Measurements from ENCODE around the gene DZANK1. TPM values are rescaled to one million over a fixed set of nuclear protein-coding genes. Genes with fewer than 3 reads are reported as not detected.

Gene DZANK1
- polyA plus RNA-seq, 1 donor from 2014 or later = 10.6 TPM

DNA sequence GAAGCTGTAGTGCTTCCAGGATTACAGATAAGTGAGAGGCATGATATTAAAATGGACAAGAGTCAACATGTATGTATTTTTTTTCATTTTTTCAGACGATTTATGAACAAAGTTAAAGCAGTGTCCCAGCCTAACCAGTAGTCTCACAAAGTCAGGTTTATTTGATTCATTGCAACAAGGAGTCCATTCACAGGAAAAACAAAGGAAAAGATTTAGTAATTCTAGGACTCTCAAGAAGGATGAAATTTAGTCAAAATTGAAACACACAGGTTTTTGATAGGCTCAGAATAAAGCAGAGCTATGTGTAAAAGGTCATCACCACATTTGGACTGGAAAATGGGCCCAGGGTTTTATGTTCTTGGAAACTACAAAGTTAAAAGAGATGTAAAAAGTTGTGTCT is 94.5 kb downstream of the DZANK1 start:
- H3K27me3 ChIP-seq (ENCODE audit: insufficient read depth, low read depth, low read length) = no peaks in the 10 kb centered on the region
- H3K9me3 ChIP-seq (ENCODE audit: low read length) = no peaks in the 10 kb centered on the region
- H4K20me1 ChIP-seq (ENCODE audit: insufficient read depth) = no peaks in the 10 kb centered on the region
- H3K36me3 ChIP-seq (ENCODE audit: insufficient read depth, low read length) = no peaks in the 10 kb centered on the region
- H3K4me3 ChIP-seq (ENCODE audit: low read length) = no peak overlapping the region
- H3K4me2 ChIP-seq (ENCODE audit: low read length) = no peak overlapping the region
- no peaks in the 10 kb centered on the region for H3K79me2 ChIP-seq (replicated peaks; ENCODE audit: insufficient read depth, low read length)
- no peak for TF ChIP-seq SMC3 (conservative IDR thresholded peaks at IDR 0.05; ENCODE audit: poor library complexity)
- H2AFZ ChIP-seq (ENCODE audit: low read depth, low read length) = no peak overlapping the region
- no peak overlapping the region for H3K27ac ChIP-seq (ENCODE audit: low read length)
- H3F3A ChIP-seq (ENCODE audit: insufficient read depth, low read length, poor library complexity, severe bottlenecking) = no peaks in the 10 kb centered on the region
- no peaks in the 10 kb centered on the region for H3K9me2 ChIP-seq (ENCODE audit: insufficient read depth, low read length)
- H3K9ac ChIP-seq (ENCODE audit: low read length) = no peak overlapping the region

DNA sequence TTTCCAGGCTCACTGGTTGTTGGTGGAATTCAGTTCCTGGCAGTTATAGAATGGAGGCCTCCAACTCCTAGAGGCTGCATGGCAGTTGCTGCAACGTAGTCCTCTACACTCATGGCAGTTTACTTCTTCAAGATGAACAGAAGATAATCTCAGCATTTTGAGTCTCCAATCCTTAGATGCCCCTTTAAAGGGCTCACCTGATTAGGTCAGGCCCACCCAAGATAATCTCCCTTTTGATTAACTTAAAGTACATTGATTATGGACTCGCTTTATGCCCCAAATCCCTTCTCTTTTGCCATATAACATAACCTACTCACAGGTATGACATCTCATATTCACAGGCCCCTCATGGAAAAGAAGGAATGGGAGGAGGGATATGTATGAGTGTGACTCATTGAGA is 102.1 kb downstream of the DZANK1 start:
- H3K36me3 ChIP-seq (ENCODE audit: insufficient read depth, low read length) = no peaks in the 10 kb centered on the region
- no peaks in the 10 kb centered on the region for H3K9me3 ChIP-seq (ENCODE audit: low read length)
- no peak overlapping the region for H3K9ac ChIP-seq (ENCODE audit: low read length)
- no peaks in the 10 kb centered on the region for H4K20me1 ChIP-seq (ENCODE audit: insufficient read depth)
- H3K4me2 ChIP-seq (ENCODE audit: low read length) = no peak overlapping the region
- no peaks in the 10 kb centered on the region for H3K27me3 ChIP-seq (ENCODE audit: insufficient read depth, low read depth, low read length)
- H3K27ac ChIP-seq (ENCODE audit: low read length) = no peak overlapping the region
- H3F3A ChIP-seq (ENCODE audit: insufficient read depth, low read length, poor library complexity, severe bottlenecking) = no peaks in the 10 kb centered on the region
- no peaks in the 10 kb centered on the region for H3K79me2 ChIP-seq (replicated peaks; ENCODE audit: insufficient read depth, low read length)
- TF ChIP-seq POLR2AphosphoS5 (IDR thresholded peaks at IDR 0.05) (no peak), MXI1 (conservative IDR thresholded peaks at IDR 0.05; ENCODE audit: poor library complexity, severe bottlenecking) (no peak), TAF1 (IDR thresholded peaks at IDR 0.05; ENCODE audit: low read depth) (no peak), SMC3 (conservative IDR thresholded peaks at IDR 0.05; ENCODE audit: poor library complexity) (no peak), EZH2 (IDR thresholded peaks at IDR 0.05; ENCODE audit: borderline replicate concordance, insufficient read depth, low read length, poor library complexity, severe bottlenecking) (no peak), RAD21 (conservative IDR thresholded peaks at IDR 0.05) (no peak), EP300 (conservative IDR thresholded peaks at IDR 0.05; ENCODE audit: poor library complexity, severe bottlenecking) (no peak)
- TF ChIP-seq, protein P1, sequence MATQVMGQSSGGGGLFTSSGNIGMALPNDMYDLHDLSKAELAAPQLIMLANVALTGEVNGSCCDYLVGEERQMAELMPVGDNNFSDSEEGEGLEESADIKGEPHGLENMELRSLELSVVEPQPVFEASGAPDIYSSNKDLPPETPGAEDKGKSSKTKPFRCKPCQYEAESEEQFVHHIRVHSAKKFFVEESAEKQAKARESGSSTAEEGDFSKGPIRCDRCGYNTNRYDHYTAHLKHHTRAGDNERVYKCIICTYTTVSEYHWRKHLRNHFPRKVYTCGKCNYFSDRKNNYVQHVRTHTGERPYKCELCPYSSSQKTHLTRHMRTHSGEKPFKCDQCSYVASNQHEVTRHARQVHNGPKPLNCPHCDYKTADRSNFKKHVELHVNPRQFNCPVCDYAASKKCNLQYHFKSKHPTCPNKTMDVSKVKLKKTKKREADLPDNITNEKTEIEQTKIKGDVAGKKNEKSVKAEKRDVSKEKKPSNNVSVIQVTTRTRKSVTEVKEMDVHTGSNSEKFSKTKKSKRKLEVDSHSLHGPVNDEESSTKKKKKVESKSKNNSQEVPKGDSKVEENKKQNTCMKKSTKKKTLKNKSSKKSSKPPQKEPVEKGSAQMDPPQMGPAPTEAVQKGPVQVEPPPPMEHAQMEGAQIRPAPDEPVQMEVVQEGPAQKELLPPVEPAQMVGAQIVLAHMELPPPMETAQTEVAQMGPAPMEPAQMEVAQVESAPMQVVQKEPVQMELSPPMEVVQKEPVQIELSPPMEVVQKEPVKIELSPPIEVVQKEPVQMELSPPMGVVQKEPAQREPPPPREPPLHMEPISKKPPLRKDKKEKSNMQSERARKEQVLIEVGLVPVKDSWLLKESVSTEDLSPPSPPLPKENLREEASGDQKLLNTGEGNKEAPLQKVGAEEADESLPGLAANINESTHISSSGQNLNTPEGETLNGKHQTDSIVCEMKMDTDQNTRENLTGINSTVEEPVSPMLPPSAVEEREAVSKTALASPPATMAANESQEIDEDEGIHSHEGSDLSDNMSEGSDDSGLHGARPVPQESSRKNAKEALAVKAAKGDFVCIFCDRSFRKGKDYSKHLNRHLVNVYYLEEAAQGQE (IDR thresholded peaks at IDR 0.05; ENCODE audit: borderline replicate concordance) = no peak
- TF ChIP-seq, protein P2, sequence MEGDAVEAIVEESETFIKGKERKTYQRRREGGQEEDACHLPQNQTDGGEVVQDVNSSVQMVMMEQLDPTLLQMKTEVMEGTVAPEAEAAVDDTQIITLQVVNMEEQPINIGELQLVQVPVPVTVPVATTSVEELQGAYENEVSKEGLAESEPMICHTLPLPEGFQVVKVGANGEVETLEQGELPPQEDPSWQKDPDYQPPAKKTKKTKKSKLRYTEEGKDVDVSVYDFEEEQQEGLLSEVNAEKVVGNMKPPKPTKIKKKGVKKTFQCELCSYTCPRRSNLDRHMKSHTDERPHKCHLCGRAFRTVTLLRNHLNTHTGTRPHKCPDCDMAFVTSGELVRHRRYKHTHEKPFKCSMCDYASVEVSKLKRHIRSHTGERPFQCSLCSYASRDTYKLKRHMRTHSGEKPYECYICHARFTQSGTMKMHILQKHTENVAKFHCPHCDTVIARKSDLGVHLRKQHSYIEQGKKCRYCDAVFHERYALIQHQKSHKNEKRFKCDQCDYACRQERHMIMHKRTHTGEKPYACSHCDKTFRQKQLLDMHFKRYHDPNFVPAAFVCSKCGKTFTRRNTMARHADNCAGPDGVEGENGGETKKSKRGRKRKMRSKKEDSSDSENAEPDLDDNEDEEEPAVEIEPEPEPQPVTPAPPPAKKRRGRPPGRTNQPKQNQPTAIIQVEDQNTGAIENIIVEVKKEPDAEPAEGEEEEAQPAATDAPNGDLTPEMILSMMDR (IDR thresholded peaks at IDR 0.05; ENCODE audit: poor library complexity, severe bottlenecking) = no peak
- no peaks in the 10 kb centered on the region for H3K9me2 ChIP-seq (ENCODE audit: insufficient read depth, low read length)
- no peak overlapping the region for H2AFZ ChIP-seq (ENCODE audit: low read depth, low read length)
- H3K4me3 ChIP-seq (ENCODE audit: low read length) = no peak overlapping the region

DNA sequence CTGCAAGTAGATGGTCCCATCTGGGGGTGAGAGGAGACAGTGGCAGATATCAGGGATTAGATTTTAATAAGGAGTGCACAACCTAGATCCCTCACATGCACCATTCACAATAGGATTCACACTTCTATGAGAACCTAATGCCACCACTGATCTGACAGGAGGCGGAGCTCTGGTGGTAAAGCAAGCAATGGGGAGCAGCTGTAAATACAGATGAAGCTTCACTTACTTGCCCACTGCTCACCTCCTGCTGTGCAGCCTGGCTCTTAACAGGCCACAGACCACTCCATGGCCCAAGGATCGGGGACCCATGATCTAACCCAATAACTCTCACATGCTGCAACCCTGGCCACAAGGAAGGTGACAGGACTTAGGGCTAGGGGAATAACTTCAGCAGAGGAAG is 103.1 kb downstream of the DZANK1 start:
- Histone ChIP-seq H3K27me3 (ENCODE audit: insufficient read depth, low read depth, low read length) (no peaks in the 10 kb centered on the region), H3K9me3 (ENCODE audit: low read length) (no peaks in the 10 kb centered on the region), H4K20me1 (ENCODE audit: insufficient read depth) (no peaks in the 10 kb centered on the region), H3F3A (ENCODE audit: insufficient read depth, low read length, poor library complexity, severe bottlenecking) (no peaks in the 10 kb centered on the region), H3K9ac (ENCODE audit: low read length) (no peak overlapping the region), H3K79me2 (replicated peaks; ENCODE audit: insufficient read depth, low read length) (no peaks in the 10 kb centered on the region), H3K9me2 (ENCODE audit: insufficient read depth, low read length) (no peaks in the 10 kb centered on the region), H3K4me3 (ENCODE audit: low read length) (no peak overlapping the region), H2AFZ (ENCODE audit: low read depth, low read length) (no peak overlapping the region), H3K27ac (ENCODE audit: low read length) (no peak overlapping the region), H3K4me2 (ENCODE audit: low read length) (no peak overlapping the region), H3K36me3 (ENCODE audit: insufficient read depth, low read length) (no peaks in the 10 kb centered on the region)
- TF ChIP-seq SMC3 (conservative IDR thresholded peaks at IDR 0.05; ENCODE audit: poor library complexity) = no peak
- no peak for TF ChIP-seq EZH2 (IDR thresholded peaks at IDR 0.05; ENCODE audit: borderline replicate concordance, insufficient read depth, low read length, poor library complexity, severe bottlenecking)
- no peak for TF ChIP-seq RAD21 (conservative IDR thresholded peaks at IDR 0.05)
- no peak for TF ChIP-seq MXI1 (conservative IDR thresholded peaks at IDR 0.05; ENCODE audit: poor library complexity, severe bottlenecking)
- TF ChIP-seq EP300 (conservative IDR thresholded peaks at IDR 0.05; ENCODE audit: poor library complexity, severe bottlenecking) = no peak
- TF ChIP-seq, protein P2 (IDR thresholded peaks at IDR 0.05; ENCODE audit: poor library complexity, severe bottlenecking) = no peak
- TF ChIP-seq TAF1 (IDR thresholded peaks at IDR 0.05; ENCODE audit: low read depth) = no peak
- TF ChIP-seq, protein P1 (IDR thresholded peaks at IDR 0.05; ENCODE audit: borderline replicate concordance) = no peak
- TF ChIP-seq POLR2AphosphoS5 (IDR thresholded peaks at IDR 0.05) = no peak
